Pancreas (tissue), 10 donors: ENCODE measurements around the gene CTIF. TPM values are rescaled to one million over a fixed set of nuclear protein-coding genes. Genes with fewer than 3 reads are reported as not detected.

Source experiments
- ATAC-seq, 4 donors: fragments of 200-7000 bp; cut with Tn5 transposase; one replicate each; pipeline versions ENCODE4 v1.8.0 to v1.9.1; 2020; ENCODE audit warnings: mild to moderate bottlenecking in 4 of 4, moderate library complexity in 4 of 4
- DNase-seq, 6 donors: peaks; one replicate each; pipeline ENCODE4 v3.0.0-alpha.2; 2020
- FAIRE-seq: peaks from 2 replicates; lab custom pipeline; 2012; peaks lifted over from hg19 to GRCh38; lab: Jason Lieb, UNC
- H3K27ac ChIP-seq, 4 donors: fragments of 200-600 bp; sonication (generic); 1 replicate in 3 of 4; 2 replicates in 1 of 4; pipeline versions ENCODE4 v1.5.0 to v1.8.0; 2020
- H3K27me3 ChIP-seq, 4 donors: fragments of 200-600 bp; one replicate each; pipeline ENCODE4 v1.8.0; 2021
- H3K36me3 ChIP-seq, 3 donors: fragments of 200-600 bp; sonication (generic) in 1 of 3; one replicate each; pipeline versions ENCODE4 v1.5.0 to v1.8.0; 2020 to 2021
- H3K4me1 ChIP-seq, 3 donors: fragments of 200-600 bp; one replicate each; pipeline ENCODE4 v1.8.0; 2021
- H3K4me3 ChIP-seq, 4 donors: fragments of 200-600 bp; sonication (generic) in 2 of 4; one replicate each; pipeline versions ENCODE4 v1.5.0 to v1.8.0; 2020 to 2021
- H3K9me3 ChIP-seq, 4 donors: fragments of 200-600 bp; one replicate each; pipeline ENCODE4 v1.8.0; 2021
- CTCF ChIP-seq, 4 donors: fragments of 200-600 bp; sonication (generic) in 3 of 4; IDR thresholded peaks; one replicate each; pipeline versions ENCODE4 v1.5.0 to v1.8.0; 2021; ENCODE audit warnings: antibody characterized with exemption in 4 of 4
- WGBS, 2 donors: extraction: QIAGEN DNeasy Blood & Tissue Kit; methylation state at CpG; one replicate each; pipeline ENCODE4 v1.1.7; 2013; 5-methylcytosine and 5-hydroxymethylcytosine counted together
- intact Hi-C, 3 donors: fragments of 100-400 bp; cut with DNase I; formaldehyde crosslinking; loops; one replicate each; pipeline versions ENCODE4 v1.11.1 to v1.14.2; 2022
- polyA plus RNA-seq, 2 donors: library from polyadenylated mRNA; stranded (reverse); fragments of 200-250 nt; gene quantifications; one replicate each; pipeline ENCODE4 v1.2.3, GENCODE V29; 2013
- total RNA-seq, 6 donors: library from RNA; stranded (reverse); fragmentation: NEBNext Ultra II Directional in 4 of 6; extraction: Animal tissue kit (Norgen Biotek cat#: 25700) in 4 of 6; gene quantifications; one replicate each; pipeline versions ENCODE4 v1.2.1 to v1.2.4, GENCODE V29; 2021 to 2023
- donor health status: healthy with polysubstance abuse.
- donor health status: DM: no; HTN: no; CAD: no; lungs with moderate emphysema.
- donor health status: DM: no; HTN: no; CAD: no.
- donor health status: control.
- donor health status: control.
- donor health status: Bipolar disorder and iron deficiency.
- donor health status: DM: yes; HTN: yes; CAD: no.
- donor health status: DM: no; HTN: no; CAD: no.
- donor health status: DM: no; HTN: no; CAD: no.
- donor health status: DM: yes; HTN: yes; CAD: no.

Gene CTIF
- total and polyA plus RNA-seq, 8 donors: 15.1 to 27.4 (median 16.7) TPM

DNA sequence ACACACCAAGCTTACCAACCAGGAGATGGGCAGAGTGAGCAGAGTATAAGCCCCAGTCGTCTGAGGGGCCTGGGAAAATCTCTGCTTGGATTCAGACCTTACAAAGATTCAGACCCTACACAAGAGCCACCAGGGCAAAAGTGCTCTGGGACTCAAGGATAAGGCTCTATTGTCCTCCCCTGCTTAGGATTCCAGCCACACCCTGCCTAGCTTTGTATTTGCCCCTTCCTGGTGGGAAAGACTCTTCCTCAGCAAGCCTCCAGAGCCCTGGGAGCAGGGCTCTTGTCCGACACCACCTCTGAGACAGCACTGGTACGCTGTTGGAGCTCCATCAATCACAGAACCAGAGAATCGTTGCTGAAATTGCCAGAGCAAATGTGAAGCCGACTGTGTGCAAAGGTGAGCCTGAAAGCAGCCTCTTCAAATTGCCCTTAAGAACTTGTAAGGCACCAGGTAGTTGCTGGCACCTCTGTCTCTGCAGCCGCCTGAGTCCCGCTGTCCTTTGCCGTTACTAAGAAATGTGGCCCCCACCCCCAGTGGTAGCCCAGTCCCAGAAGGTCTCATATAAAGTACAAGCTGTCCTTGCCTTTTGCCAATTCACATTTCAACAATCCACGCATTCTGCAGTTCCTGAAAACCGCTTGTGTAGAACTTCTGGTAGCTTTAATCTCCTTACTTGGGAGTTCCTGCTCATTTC lies 148.7 kb downstream of the CTIF start:
- WGBS, 2 donors: 87 to 88% methylated on average over 10 of the region's 10 CpGs
- ATAC-seq (no peak), FAIRE-seq (no peak), DNase-seq (peak in 1 of 6 donors; percentile 12)
- no peaks in the 10 kb centered on the region for H3K9me3 ChIP-seq
- no peaks in the 10 kb centered on the region for H3K36me3 ChIP-seq
- no peaks in the 10 kb centered on the region for H3K27me3 ChIP-seq
- no peak overlapping the region for H3K4me3 ChIP-seq
- H3K27ac ChIP-seq: no peak overlapping the region
- H3K4me1 ChIP-seq: no peaks in the 10 kb centered on the region
- intact Hi-C loops: no loop called here
- TF ChIP-seq CTCF (IDR thresholded peaks at IDR 0.05): no peak

- no peak for ATAC-seq
- Histone ChIP-seq H3K4me3 (no peak overlapping the region), H3K27ac (no peak overlapping the region), H3K27me3 (no peaks in the 10 kb centered on the region), H3K9me3 (no peaks in the 10 kb centered on the region), H3K4me1 (no peaks in the 10 kb centered on the region), H3K36me3 (no peaks in the 10 kb centered on the region)
- 94 to 95% methylated on average over 8 to 9 of the region's 9 CpGs for WGBS, 2 donors
- DNase-seq: peak in 1 of 6 donors; percentile 35
- TF ChIP-seq CTCF (IDR thresholded peaks at IDR 0.05): no peak
- intact Hi-C loops: no loop called here
- FAIRE-seq: no peak
Observed at GRCh38 chr18:48688961-48689360, 150.1 kb downstream of the CTIF start.

DNA sequence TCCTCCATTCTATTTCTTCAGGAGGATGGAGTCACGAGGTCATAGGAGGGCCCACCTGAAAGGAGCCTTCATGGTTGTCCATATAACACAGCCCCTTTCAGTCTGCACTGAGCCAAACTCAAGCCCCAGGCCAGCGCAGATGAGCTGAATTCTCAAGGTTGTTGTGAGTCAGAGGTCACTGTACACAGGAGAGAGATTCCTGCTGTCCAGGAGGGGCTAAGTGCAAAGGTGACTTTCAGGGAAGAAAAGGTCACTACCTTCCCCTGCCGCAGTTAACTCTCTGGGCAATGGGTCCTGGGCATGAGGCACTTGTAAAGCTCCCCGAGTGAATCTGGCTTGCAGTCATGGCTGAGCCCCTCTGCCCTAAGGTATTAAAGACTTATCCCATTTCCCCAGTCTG lies 150.7 kb downstream of the CTIF start:
- Histone ChIP-seq H3K27me3 (no peaks in the 10 kb centered on the region), H3K27ac (no peak overlapping the region), H3K36me3 (no peaks in the 10 kb centered on the region), H3K9me3 (no peaks in the 10 kb centered on the region), H3K4me3 (no peak overlapping the region), H3K4me1 (no peaks in the 10 kb centered on the region)
- DNase-seq (no peak), ATAC-seq (no peak), FAIRE-seq (no peak)
- TF ChIP-seq CTCF (IDR thresholded peaks at IDR 0.05): no peak
- WGBS, 2 donors: 86 to 89% methylated on average over 4 of the region's 4 CpGs
- intact Hi-C loops: no loop called here

DNA sequence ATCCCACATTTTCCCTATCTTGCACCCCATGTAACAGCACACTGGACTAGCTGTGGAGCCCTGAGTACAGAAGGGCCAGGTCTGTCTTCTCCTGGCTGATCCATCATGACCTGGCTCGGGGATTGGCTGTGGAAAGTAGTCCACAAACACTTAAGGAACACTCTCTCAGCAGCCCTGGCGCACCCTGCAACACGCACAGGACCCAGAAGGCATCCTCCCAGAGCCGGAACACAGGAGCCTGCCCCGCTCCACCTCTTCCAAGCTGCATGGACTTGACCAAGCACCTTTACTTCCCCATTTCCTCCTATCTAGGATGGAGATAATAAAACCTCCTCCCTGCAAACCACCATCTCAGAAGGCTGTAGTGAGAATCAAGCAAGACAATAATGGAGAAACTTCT lies 151.7 kb downstream of the CTIF start:
- ATAC-seq: no peak

More for the DNA sequence above, 151.7 kb downstream of the CTIF start:
- Histone ChIP-seq H3K4me1 (no peaks in the 10 kb centered on the region), H3K36me3 (no peaks in the 10 kb centered on the region), H3K9me3 (no peaks in the 10 kb centered on the region), H3K27me3 (no peaks in the 10 kb centered on the region), H3K4me3 (no peak overlapping the region), H3K27ac (no peak overlapping the region)
- WGBS, 2 donors: 95 to 98% methylated on average over 5 of the region's 5 CpGs
- no peak for FAIRE-seq
- no peak for TF ChIP-seq CTCF (IDR thresholded peaks at IDR 0.05)
- DNase-seq: no peak
- intact Hi-C loops: no loop called here
